NOMO-1 treated with DMSO at 0.1 percent for 48 hours (cell line): ENCODE measurements around the gene CSGALNACT2.

Experiments
- DNase-seq: peaks from one replicate; lab custom pipeline; 2025; ENCODE audit not compliant: unreplicated experiment; lab: John Stamatoyannopoulos, UW

CSGALNACT2 gene

GRCh38 chr10:43226851-43227845 is 88.9 kb downstream of the CSGALNACT2 start:
- no peak for DNase-seq

GRCh38 chr10:43227911-43228782 is 89.9 kb downstream of the CSGALNACT2 start:
- DNase-seq = no peak

GRCh38 chr10:43228783-43229207 is 90.5 kb downstream of the CSGALNACT2 start:
- no peak for DNase-seq

- no peak for DNase-seq
Measured at GRCh38 chr10:43229208-43230061, 91.2 kb downstream of the CSGALNACT2 start.

GRCh38 chr10:43230101-43230908 is 92.1 kb downstream of the CSGALNACT2 start:
- no peak for DNase-seq

GRCh38 chr10:43230909-43231522 is 92.8 kb downstream of the CSGALNACT2 start:
- DNase-seq = no peak

GRCh38 chr10:43231523-43232078 is 93.4 kb downstream of the CSGALNACT2 start:
- no peak for DNase-seq

GRCh38 chr10:43233601-43234430 is 95.6 kb downstream of the CSGALNACT2 start:
- no peak for DNase-seq

- DNase-seq = no peak
Measured at GRCh38 chr10:43234471-43235041, 96.3 kb downstream of the CSGALNACT2 start.
